ENCODE data around the gene DYNLL1. TPM values are rescaled to one million over a fixed set of nuclear protein-coding genes. Genes with fewer than 3 reads are reported as not detected.

Gene DYNLL1
- total RNA-seq, 1 experiment from 2014 or later: 618 TPM

- Histone ChIP-seq H3K14ac (ENCODE audit: insufficient read depth, low read length) (no peak overlapping the region), H4K5ac (ENCODE audit: insufficient read length, low read depth, low read length) (no peak overlapping the region), H4K20me1 (ENCODE audit: control insufficient read depth, insufficient read depth, insufficient read length) (no peaks in the 10 kb centered on the region), H3K27me3 (ENCODE audit: insufficient read depth, low read length) (no peaks in the 10 kb centered on the region), H3K23ac (ENCODE audit: insufficient read length, low read depth, low read length) (no peak overlapping the region), H3K27ac (ENCODE audit: insufficient read length, low read depth, low read length) (no peak overlapping the region), H2BK5ac (ENCODE audit: insufficient read length, low read length) (no peak overlapping the region), H3K4me1 (ENCODE audit: insufficient read depth, low read length) (no peaks in the 10 kb centered on the region; the same call in 1 of the 2 replicates), H3T11ph (ENCODE audit: low read length) (no peak overlapping the region), H2BK120ac (ENCODE audit: low read depth, low read length, poor library complexity, severe bottlenecking) (no peak overlapping the region), H4K91ac (ENCODE audit: insufficient read length, low read depth, low read length) (no peak overlapping the region), H3K18ac (ENCODE audit: insufficient read length, low read depth, low read length) (no peak overlapping the region), H4K8ac (replicated peaks; ENCODE audit: insufficient read length, low read depth, low read length) (no peak overlapping the region), H2AFZ (ENCODE audit: low read length) (no peak overlapping the region), H3K56ac (ENCODE audit: insufficient read length, low read depth, low read length) (no peak overlapping the region), H3K79me2 (ENCODE audit: insufficient read depth, low read length) (no peaks in the 10 kb centered on the region), H2BK20ac (ENCODE audit: low read depth, low read length, poor library complexity, severe bottlenecking) (no peak overlapping the region), H2BK15ac (ENCODE audit: low read depth, low read length) (no peak overlapping the region), H2AK5ac (ENCODE audit: insufficient read length, low read length) (no peak overlapping the region), H3K9ac (ENCODE audit: extremely low read depth, insufficient read length, low read length) (no peak overlapping the region), H3K4me2 (ENCODE audit: insufficient read depth, insufficient read length, low read length) (no peak overlapping the region), H2BK12ac (ENCODE audit: insufficient read length, low read depth, low read length) (no peak overlapping the region), H3K9me3 (ENCODE audit: control insufficient read depth, low read depth, low read length) (no peaks in the 10 kb centered on the region), H3K23me2 (ENCODE audit: insufficient read length, low read depth, low read length, poor library complexity, severe bottlenecking) (no peaks in the 10 kb centered on the region), H3K79me1 (ENCODE audit: insufficient read depth, low read depth, low read length, poor library complexity, severe bottlenecking) (no peaks in the 10 kb centered on the region), H3K4ac (ENCODE audit: low read depth, low read length) (no peak overlapping the region)
- Mint-ChIP-seq H3K4me1 (peaks cover 7 to 8% of the 10 kb centered on the region in 2 experiments), H3K4me3 (no peak overlapping the region), H3K9me3 (no peaks in the 10 kb centered on the region), H3K27ac (0 out of 7 replicates have a peak overlapping the region, but pooled peaks of 1 of the 3 experiments have one; percentile 39), H3K27me3 (ENCODE audit: low read depth) (no peaks in the 10 kb centered on the region), H3K36me3 (ENCODE audit: insufficient read depth in 1 of 3, low read depth in 3 of 3) (no peaks in the 10 kb centered on the region; a peak in 2 of 7 replicates)
- DNase-seq: no peak
- TF ChIP-seq, protein P1, sequence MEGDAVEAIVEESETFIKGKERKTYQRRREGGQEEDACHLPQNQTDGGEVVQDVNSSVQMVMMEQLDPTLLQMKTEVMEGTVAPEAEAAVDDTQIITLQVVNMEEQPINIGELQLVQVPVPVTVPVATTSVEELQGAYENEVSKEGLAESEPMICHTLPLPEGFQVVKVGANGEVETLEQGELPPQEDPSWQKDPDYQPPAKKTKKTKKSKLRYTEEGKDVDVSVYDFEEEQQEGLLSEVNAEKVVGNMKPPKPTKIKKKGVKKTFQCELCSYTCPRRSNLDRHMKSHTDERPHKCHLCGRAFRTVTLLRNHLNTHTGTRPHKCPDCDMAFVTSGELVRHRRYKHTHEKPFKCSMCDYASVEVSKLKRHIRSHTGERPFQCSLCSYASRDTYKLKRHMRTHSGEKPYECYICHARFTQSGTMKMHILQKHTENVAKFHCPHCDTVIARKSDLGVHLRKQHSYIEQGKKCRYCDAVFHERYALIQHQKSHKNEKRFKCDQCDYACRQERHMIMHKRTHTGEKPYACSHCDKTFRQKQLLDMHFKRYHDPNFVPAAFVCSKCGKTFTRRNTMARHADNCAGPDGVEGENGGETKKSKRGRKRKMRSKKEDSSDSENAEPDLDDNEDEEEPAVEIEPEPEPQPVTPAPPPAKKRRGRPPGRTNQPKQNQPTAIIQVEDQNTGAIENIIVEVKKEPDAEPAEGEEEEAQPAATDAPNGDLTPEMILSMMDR (conservative IDR thresholded peaks at IDR 0.05): no peak
- no CpG with 5 or more reads among the region's 1 CpG for WGBS (ENCODE audit: extremely low coverage, insufficient read length, low lambda C conversion rate)
Observed at GRCh38 chr12:120480211-120480610, 15.7 kb upstream of the DYNLL1 start.
